A673 (cell line): ENCODE measurements around the gene AADACL3. TPM values are rescaled to one million over a fixed set of nuclear protein-coding genes. Genes with fewer than 3 reads are reported as not detected.
A peak's percentile ranks its signal among the peaks of the same experiment; 100 is the strongest.

Experiments
- BruUV-seq: library from RNA; stranded (reverse); fragments of 400-500 nt; replicated peaks from 2 replicates; lab custom pipeline; 2021; lab: Mats Ljungman, UMichigan
- CTCF ChIA-PET: fragments of 300-600 bp; sonication (Branson Sonifier 250); formaldehyde crosslinking; loops from one replicate; lab custom pipeline; 2022; ENCODE audit warnings: antibody characterized with exemption; lab: Charles Lee
- POLR2A ChIA-PET: fragments of 300-600 bp; sonication (Branson Sonifier 250); formaldehyde crosslinking; loops from one replicate; lab custom pipeline; 2022; ENCODE audit warnings: antibody characterized with exemption; ENCODE audit not compliant: low non-redundant PET; lab: Charles Lee
- DNase-seq: peaks from one replicate; pipeline ENCODE4 v3.0.0-alpha.2; 2015; ENCODE audit warnings: low spot score
- H3K27ac ChIP-seq: fragments of 200-600 bp; sonication (generic); 2 replicates; pipeline ENCODE4 v1.5.1; 2016; ENCODE audit warnings: mixed run types, low read depth, mild to moderate bottlenecking, mixed read lengths, antibody characterized with exemption, low read length; ENCODE audit not compliant: poor library complexity, severe bottlenecking
- H3K27me3 ChIP-seq: fragments of 200-600 bp; sonication (generic); replicated peaks from 2 replicates; pipeline ENCODE4 v1.6.1; 2017; ENCODE audit warnings: mixed run types, low read depth, mild to moderate bottlenecking, mixed read lengths, antibody characterized with exemption, low read length; ENCODE audit not compliant: insufficient read depth, poor library complexity
- H3K36me3 ChIP-seq: fragments of 200-600 bp; sonication (generic); 2 replicates; pipeline ENCODE4 v1.6.1; 2016; ENCODE audit warnings: mixed run types, mild to moderate bottlenecking, mixed read lengths, antibody characterized with exemption, low read length; ENCODE audit not compliant: insufficient read depth, poor library complexity, severe bottlenecking
- H3K4me1 ChIP-seq: fragments of 200-600 bp; sonication (generic); 2 replicates; pipeline ENCODE4 v1.6.1; 2017; ENCODE audit warnings: mixed run types, mild to moderate bottlenecking, mixed read lengths, antibody characterized with exemption, low read length; ENCODE audit not compliant: insufficient read depth, poor library complexity, severe bottlenecking
- H3K4me3 ChIP-seq: fragments of 200-600 bp; sonication (generic); 2 replicates; pipeline ENCODE4 v1.5.1; 2016; ENCODE audit warnings: low read depth, mixed run types, mild to moderate bottlenecking, mixed read lengths, low read length; ENCODE audit not compliant: poor library complexity, severe bottlenecking
- H3K9me3 ChIP-seq: fragments of 200-600 bp; sonication (generic); 2 replicates; pipeline ENCODE4 v1.6.1; 2016; ENCODE audit warnings: mixed run types, low read depth, mild to moderate bottlenecking, mixed read lengths, antibody characterized with exemption, low read length; ENCODE audit not compliant: poor library complexity, severe bottlenecking
- EZH2 ChIP-seq: fragments of 200-600 bp; sonication (generic); IDR thresholded peaks from 2 replicates; pipeline ENCODE4 v1.6.1; 2017; ENCODE audit warnings: borderline replicate concordance, low read depth, mild to moderate bottlenecking, mixed read lengths, antibody characterized with exemption, low read length; ENCODE audit not compliant: poor library complexity, severe bottlenecking
- intact Hi-C: fragments of 100-400 bp; cut with micrococcal nuclease; formaldehyde crosslinking; loops from one replicate; pipeline ENCODE4 v1.10.0; 2022; ENCODE audit not compliant: unreplicated experiment
- total RNA-seq: library from RNA; stranded (reverse); gene quantifications from 2 replicates; pipeline ENCODE4 v1.2.3, GENCODE V29; 2021
- TF ChIP-seq, protein P1 (sequence below): fragments of 300-800, 200-600 bp; sonication (generic); conservative IDR thresholded peaks from 2 replicates; pipeline ENCODE4 v1.5.1; 2017; ENCODE audit warnings: low read depth, mild to moderate bottlenecking, antibody characterized with exemption, low read length, moderate library complexity, mixed read lengths

The AADACL3 gene
- total RNA-seq, 1 experiment from 2014 or later = not detected

DNA sequence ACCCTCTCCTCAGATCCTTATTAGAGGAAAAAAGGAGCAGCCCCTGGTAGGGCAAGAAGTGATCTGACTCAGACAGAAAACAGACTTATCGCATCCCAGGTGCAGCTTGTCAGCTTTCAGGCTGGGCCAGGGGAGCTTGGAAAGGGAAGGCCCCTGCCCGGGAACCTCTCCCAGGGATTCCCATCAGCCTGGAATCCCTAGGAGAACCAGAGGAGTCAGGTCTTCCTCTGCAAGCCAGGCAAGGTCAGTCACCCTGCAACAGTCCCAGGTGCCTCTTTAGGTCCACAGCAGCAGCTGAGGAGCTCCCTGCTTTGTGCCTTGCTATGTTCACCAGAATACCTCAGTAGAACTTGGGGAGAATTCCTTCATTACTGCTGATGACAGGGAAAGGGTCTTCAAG is 54.7 kb downstream of the AADACL3 start:
- DNase-seq = no peak
- Histone ChIP-seq H3K4me3 (no peak overlapping the region), H3K36me3 (no peaks in the 10 kb centered on the region), H3K9me3 (no peaks in the 10 kb centered on the region), H3K4me1 (no peaks in the 10 kb centered on the region), H3K27me3 (peaks cover 5% of the 10 kb centered on the region), H3K27ac (no peak overlapping the region)
- ChIA-PET POLR2A (interaction anchor here (0.6 kb wide), 1 partner anchor 17 kb away, joined by 9 read pairs; no protein-coding TSS in a partner anchor), CTCF (no interaction called here)
- intact Hi-C loops = no loop called here
- TF ChIP-seq, protein P1, sequence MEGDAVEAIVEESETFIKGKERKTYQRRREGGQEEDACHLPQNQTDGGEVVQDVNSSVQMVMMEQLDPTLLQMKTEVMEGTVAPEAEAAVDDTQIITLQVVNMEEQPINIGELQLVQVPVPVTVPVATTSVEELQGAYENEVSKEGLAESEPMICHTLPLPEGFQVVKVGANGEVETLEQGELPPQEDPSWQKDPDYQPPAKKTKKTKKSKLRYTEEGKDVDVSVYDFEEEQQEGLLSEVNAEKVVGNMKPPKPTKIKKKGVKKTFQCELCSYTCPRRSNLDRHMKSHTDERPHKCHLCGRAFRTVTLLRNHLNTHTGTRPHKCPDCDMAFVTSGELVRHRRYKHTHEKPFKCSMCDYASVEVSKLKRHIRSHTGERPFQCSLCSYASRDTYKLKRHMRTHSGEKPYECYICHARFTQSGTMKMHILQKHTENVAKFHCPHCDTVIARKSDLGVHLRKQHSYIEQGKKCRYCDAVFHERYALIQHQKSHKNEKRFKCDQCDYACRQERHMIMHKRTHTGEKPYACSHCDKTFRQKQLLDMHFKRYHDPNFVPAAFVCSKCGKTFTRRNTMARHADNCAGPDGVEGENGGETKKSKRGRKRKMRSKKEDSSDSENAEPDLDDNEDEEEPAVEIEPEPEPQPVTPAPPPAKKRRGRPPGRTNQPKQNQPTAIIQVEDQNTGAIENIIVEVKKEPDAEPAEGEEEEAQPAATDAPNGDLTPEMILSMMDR = no peak
- no peak for TF ChIP-seq EZH2
- no TSS peak for BruUV-seq

DNA sequence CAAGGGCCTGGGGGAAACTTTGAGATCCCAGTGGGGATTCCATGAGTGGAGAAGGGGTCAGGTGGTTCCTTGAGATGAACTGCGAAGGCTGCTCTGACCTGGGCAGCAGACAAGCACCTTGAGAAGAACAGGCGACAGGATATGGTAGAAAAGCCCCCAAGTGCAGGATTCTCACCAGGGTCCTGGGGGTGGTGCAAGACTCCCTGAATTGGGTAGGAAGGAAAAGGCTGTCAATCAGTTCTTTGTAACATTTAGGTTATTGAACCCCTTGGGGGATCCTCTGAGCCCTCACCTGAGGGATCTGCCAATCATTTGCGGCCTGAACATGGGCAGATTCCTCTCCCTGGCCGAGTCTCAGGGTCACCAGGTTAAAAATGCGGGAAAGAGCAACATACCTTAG is 55.3 kb downstream of the AADACL3 start:
- no peak for DNase-seq
- intact Hi-C loops = no loop called here
- no peak for TF ChIP-seq EZH2
- TF ChIP-seq, protein P1 = no peak
- Histone ChIP-seq H3K9me3 (no peaks in the 10 kb centered on the region), H3K27ac (no peak overlapping the region), H3K4me3 (no peak overlapping the region), H3K27me3 (peaks cover 5% of the 10 kb centered on the region), H3K36me3 (no peaks in the 10 kb centered on the region), H3K4me1 (no peaks in the 10 kb centered on the region)
- ChIA-PET POLR2A (no interaction called here), CTCF (no interaction called here)
- BruUV-seq = no TSS peak

DNA sequence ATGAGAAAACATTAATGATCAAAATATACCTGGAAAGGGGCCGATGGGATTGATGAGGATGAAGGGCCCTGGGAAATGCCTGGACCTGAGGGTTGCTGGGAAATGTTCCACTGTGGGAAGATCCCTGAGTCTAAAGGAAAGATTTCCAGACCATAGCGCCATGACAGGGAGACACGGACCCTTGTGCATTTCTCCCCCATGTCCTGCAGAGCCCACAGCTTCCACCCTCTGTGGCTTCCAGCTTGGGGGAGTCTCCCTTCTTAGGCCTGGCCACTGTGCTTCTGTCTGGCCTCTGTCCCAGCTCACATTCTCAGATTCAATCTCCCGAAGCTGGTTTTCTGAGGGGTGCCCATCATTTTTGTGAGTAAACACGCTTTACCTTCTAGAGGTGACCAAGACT is 56.6 kb downstream of the AADACL3 start:
- TF ChIP-seq, protein P1 = no peak
- TF ChIP-seq EZH2 = no peak
- Histone ChIP-seq H3K9me3 (no peaks in the 10 kb centered on the region), H3K4me3 (no peak overlapping the region), H3K27me3 (peaks cover 5% of the 10 kb centered on the region), H3K36me3 (no peaks in the 10 kb centered on the region), H3K27ac (no peak overlapping the region), H3K4me1 (no peaks in the 10 kb centered on the region)
- peak; percentile 0 for DNase-seq
- ChIA-PET POLR2A (no interaction called here), CTCF (no interaction called here)
- BruUV-seq = no TSS peak
- intact Hi-C loops = no loop called here
